Stimulated activated CD8-positive, alpha-beta memory T cell treated with anti-CD3 and anti-CD28 coated beads, Interleukin-15, amount 100 ng/mL, for 1 hour (primary cell): Measurements from ENCODE around the gene ZNF383.
"Not testable (repeated sequence)": the region's sequence is repeated elsewhere in the genome, so short reads cannot be mapped to it uniquely, and the experiment has no call there.

Source experiments
- DNase-seq: peaks from one replicate; pipeline ENCODE4 v3.0.0-alpha.2; 2020; ENCODE audit warnings: low read depth

Gene ZNF383

DNA sequence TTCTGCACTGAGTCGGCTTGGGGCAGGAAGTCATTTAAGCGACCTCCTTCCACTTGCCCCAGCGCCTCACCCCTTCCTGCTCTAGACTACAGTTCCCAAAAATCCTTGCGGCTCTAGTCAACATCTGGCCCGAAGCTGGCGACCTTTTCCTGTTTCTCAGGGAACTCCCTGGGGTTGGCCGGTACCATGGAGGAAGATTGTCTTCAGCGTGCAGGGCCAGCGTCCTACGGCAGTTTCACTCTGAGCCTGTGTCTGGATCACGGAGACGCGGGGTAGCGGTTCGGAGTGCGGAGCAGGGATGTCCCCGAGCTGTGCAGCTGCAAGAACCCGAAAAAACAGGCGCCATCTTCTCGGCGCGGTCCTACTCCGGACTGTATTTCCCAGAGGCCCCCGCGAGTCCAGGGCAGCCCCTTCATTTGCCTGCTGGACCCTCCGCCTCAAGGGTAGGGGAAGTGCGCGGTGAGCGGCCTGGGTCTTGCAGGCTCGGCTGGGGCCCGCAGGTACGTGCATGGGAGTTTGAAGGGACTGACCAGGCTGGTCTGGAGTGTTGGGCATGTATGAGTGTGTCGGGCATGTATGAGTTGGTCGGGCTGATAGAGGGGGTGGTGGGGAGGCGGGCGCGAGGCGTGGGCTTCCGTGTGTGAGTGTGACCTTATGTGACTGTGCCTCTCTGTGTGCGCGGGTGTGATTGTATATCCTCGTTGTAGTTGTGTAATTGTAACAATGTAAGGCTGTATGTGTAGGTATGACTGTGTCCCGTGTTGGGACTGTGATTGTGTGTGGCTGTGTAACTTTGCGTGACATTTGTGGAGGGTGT lies at the start of gene ZNF383:
Gene ZNF383, plus strand, starts transcription at position 440 of the 817 bp plus-strand sequence. CDS start 12,240 bp downstream, outside the sequence.
- DNase-seq, result peak; percentile 60

DNA sequence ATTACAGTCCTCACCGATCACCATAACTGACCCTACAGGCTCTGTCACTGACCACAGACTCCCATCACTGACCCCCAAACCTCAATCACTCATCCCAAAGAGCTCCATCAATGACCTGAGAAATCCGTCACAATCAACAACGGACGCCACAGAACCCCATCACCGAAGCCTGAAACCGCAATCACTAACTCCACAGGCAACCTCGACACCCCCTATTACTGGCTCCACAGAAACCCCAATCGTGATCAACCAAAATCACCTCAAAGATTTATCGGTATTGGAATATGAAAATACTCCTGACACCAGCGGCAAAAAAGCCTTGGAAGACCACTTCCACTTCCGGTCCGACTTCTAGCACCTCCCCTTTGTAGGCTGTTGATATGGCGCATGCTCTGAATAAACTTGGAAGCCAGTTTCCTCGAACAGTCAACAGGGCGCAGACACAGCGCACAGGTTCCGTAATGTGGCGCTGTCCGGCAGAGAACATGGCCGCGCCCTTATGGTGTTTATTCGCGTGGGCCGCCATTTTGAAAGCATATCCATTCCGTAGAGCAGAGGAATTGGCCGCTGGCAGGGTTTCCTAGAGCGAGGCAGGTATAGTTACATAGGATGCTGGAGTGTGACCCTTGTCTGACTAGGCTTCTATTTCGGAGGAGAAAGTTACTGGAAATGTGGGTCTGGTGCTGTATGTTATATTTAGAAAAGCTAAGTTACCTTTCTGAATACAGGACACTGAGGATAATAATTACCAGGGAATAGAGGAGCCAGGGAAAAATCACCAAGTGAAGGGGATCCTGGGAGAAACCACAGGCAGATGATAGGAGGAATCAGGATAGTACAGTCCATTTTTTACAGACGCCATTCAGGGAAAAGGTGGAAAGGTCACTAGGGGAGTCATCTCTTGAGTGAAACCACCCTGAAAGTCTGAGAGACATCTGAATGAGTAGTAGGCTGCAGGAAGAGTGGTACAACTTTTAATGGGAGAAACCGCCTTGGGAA lies 45.3 kb upstream of the ZNF383 start, which contains the start of gene ZNF585A:
Gene ZNF585A, minus strand, starts transcription at position 328 of the 999 bp plus-strand sequence. CDS start 2,785 bp downstream, outside the sequence.
- peak; percentile 83 for DNase-seq

DNA sequence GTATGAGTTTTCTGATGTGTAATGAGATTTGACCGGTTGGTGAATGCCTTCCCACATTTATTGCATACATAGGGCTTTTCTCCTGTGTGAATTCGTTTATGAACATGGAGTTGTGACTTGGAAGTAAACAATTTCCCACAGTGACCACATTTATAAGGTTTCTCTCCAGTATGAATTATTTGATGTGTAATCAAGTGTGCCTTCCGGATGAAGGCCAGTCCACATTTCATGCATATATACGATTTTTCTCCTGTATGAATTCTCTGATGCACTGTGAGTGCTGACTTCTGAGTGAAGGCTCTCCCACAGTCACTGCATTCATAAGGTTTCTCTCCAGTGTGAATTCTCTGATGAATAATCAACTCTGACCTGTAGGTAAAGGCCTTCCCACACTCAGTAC lies 31.9 kb upstream of the ZNF383 start:
- not testable (repeated sequence) for DNase-seq

DNA sequence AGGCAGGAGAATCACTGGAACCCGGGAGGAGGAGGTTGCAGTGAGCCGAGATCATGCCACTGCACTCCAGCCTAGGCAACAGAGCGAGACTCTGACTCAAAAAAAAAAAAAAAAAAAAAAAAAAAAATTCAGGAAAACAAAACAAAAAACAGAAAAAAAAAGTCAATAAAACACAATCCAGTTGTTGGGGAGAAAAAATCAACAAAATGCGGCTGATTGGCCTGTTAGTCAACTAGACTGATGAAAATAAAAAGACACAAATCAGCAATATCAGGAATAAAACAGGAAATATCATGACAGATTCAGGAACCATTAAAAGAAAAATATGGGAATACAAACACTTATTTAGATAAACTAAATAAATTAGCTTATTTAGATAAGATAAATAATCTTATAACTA lies 22.8 kb upstream of the ZNF383 start:
- not testable (repeated sequence) for DNase-seq

DNA sequence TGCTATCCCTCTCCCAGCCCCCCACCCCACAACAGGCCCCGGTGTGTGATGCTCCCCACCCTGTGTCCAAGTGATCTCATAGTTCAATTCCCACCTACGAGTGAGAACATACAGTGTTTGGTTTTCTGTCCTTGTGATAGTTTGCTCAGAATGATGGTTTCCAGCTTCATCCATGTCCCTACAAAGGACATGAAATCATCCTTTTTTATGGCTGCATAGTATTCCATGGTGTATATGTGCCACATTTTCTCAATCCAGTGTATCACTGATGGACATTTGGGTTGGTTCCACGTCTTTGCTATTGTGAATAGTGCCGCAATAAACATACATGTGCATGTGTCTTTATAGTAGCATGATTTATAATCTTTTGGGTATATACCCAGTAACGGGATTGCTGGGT lies 20.9 kb upstream of the ZNF383 start:
- not testable (repeated sequence) for DNase-seq

DNA sequence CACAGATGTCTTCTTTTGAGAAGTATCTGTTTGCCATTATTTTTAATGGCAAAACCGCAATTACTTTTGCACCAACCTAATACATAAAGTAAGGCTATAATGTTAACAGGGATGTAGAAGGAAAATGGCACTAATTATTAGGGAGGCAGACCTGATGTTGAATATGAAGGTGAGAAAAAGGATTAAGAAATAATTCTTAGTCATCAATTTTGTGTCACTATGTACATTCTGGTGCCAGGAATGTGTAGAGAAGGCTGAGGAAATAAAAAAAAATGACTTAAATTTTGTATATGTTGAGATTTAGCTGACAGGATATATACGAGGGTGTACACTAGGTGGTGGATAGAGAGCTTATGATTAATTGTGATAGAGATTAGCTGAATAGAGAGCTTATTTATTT lies 20.2 kb upstream of the ZNF383 start:
- no peak for DNase-seq

DNA sequence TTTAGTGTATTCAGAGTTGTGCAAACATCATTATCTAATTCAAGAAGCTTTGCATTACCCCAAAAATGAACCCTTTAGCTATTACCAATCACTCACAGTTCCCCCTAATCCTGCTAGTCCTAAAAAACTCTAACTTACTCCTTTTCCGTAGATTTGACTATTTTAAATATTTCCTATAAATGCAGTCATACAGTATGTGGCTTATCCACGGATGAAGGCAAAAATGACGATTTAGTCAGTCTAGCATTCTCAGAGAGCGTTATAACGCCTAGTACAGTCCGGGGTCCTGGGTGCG lies 587 bp upstream of the ZNF383 start:
- no peak for DNase-seq

DNA sequence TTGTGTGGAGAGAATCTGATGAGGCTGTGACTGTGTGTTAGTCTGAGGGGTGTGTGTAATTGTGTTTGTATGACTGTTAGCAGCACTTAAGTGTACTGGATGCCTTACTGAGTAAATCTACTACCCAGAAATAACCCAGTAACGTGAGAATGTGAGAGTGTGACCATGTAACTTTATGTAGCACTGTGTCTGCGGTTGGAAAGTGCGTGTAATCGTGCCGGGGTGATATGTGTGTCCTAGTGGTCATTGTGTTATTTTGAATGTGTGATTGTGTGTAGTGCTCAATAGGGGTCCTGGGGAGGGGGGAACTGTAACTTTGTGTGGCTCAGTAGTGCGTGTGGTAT lies 550 bp downstream of the ZNF383 start:
- DNase-seq, result no peak

DNA sequence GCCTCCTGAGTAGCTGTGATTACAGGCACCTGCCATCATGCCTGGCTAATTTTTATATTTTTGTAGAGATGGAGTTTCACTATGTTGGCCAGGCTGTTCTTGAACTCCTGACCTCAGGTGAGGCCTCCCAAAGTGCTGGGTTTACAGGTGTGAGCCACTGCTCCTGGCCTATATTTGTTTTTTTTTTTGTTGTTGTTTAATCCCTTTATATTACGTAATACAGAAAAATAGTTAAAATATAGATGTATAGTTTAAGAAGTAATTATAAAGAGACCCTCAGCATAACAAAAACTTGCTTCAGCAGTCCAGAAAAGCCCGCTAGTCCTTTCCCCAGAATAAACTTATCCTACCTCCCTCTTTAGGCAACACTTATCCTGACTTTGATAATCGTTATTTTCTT lies 2.4 kb downstream of the ZNF383 start:
- no peak for DNase-seq

DNA sequence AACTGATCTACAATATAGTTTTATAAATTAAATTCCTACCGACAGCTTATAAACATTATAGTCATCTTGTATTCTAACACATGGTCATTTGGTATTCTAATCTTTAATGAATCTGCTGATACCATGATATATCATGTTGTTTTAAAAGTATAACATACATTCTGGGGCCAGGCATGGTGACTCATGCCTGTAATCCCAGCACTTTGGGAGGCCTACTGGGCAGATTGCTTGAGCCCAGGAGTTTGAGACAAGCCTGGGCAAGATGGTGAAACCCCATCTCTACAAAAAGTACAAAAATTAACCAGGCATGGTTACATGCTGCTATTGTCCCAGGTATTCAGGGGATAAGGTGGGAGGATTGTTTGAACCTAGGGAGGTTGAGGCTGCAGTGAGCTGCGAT lies 3.1 kb downstream of the ZNF383 start:
- no peak for DNase-seq

DNA sequence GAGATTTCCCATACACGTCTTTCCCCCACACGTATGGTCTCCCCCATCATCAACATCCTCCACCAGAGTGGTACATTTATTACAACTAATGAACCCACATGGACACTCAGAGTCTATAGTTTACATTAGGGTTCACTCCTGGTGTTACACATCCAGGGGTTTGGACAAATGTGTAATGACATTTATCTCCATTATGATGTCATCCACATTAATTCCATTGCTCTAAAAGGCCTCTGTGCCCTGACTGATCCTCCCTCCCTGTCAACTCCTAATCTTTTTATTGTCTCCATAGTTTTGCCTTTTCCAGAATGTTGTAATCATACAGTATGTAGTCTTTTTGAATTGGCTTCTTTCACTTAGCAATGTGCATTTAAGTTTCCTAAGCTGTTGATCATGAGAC lies 8.2 kb downstream of the ZNF383 start:
- no peak for DNase-seq

DNA sequence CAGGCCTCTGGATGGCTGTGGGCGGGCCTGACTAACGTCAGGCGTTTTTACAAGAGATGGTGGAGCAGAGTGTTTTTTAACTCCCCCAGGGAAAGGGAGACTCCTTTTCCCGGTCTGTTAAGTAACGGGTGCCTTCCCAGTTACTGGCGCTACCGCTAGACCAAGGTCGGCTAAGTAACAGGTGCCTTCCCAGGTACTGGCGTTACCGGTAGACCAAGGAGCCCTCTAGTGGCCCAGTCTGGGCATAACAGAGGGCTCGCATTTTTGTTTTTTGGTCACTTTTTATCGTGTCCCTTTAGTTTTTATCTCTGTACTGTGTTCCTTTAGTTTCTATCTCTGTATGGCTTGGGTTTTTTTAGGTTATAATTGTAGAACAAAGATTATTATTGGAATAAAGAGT lies 10.0 kb downstream of the ZNF383 start:
- no peak for DNase-seq

DNA sequence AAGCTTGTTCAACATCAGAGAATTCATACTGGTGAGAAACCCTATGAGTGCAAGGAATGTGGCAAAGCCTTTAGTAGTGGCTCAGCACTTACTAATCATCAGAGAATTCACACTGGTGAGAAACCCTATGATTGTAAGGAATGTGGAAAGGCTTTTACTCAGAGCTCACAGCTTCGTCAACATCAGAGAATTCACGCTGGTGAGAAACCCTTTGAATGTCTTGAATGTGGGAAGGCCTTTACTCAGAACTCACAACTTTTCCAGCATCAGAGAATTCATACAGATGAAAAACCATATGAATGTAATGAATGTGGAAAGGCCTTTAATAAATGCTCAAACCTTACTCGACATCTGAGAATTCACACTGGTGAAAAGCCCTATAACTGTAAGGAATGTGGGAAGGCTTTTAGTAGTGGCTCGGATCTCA lies 25.2 kb downstream of the ZNF383 start:
- DNase-seq, result no peak

DNA sequence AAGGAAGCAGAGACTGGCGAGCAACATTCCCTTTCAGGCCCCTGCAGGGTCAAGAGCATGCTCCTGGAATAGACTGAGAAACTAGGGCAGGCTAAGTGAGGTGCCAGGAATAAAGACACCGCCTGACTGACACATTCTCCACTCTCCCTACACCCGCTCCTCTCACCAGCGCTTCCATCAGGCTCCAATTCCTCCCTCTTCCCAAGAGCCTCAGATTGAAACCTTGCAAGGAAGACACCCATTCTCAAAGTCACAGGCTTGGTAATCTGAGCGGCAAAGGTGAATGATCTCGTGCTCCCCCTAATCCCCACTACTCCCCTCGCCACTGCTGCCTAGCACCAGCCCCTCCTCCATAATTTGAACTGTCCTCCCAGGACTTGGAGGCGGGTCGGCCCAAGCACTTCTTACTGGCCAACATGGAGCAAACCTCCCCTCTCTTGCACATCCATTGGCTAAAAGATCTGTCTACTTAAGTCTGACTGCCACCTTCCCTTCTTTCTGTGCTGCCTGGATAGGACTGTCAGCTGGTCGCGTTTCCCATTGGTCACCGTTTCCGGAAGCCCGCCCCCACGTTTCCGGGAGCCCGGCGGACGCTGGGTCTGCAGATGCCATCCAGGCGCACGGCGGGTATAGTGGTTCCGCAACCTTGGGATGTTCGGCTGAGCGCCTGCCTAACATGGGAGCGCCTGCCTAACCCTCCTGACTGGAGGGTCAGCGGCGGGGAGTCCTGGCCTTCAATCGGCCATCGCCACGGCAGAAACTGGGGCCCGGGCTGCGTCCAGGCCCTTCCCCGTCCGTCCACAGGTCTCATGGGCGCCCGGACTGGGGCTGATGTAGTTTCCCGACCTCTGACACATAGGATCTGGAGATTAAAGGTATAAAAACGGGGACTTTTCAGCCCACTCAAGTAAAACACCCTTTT lies 33.6 kb downstream of the ZNF383 start:
- no peak for DNase-seq

DNA sequence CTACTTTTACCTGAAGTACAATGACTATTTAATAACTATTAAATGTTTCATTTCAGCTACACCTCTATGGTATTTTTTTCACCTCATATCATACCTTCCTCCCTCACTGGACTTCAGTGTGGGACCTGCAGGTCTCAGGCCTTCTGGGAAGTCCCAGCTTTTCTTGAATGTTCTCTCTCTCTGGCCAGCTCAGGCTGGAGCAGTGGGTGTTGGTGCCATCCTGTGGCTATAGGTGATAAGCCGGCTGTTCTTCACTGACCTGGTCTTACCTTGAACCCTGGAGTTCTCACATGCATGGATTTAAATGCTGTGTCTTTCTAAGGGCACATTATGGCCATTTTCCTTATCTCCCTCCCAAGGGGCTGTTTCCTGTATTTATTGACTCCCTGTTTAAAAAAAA lies 45.0 kb downstream of the ZNF383 start:
- not testable (repeated sequence) for DNase-seq

DNA sequence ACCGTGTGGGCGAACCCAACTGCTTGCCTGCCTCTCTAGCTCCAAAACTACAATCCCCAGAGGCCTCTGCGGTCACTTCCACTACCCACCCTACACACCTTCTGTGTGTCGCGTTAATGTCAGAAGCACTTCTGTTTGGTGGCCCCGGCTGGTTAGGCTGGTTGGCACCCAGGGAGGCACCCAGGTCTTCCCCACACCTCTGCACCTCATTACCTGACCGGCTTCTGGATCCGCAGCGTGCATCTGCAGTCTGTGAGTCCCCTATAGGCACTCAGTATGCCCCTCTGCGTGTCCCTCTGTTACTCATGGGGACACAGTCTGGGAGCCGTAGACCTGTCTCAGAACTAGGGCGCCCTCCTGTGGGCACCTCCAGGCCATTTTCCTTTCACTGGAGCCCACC lies 49.0 kb downstream of the ZNF383 start:
- DNase-seq, result not testable (repeated sequence)

DNA sequence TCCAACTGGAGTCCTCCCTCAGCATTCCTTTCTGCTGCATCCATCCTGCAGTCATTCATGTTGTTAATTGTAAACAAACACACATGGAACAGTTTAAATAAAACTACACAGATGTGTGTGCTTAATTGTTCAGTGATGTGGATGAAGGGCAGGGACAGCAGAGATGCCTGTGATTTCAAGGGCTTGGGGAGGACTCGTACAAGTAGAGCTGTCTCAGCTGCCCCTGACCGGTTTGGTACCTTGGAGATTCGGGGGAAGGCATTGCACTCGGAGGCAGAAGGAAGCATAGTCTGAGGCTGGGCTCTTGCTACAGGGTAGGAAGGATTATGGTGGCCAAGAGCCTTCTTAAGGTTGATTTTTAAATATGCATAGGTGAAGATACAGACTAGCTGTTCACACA lies 49.7 kb downstream of the ZNF383 start:
- DNase-seq, result not testable (repeated sequence)

DNA sequence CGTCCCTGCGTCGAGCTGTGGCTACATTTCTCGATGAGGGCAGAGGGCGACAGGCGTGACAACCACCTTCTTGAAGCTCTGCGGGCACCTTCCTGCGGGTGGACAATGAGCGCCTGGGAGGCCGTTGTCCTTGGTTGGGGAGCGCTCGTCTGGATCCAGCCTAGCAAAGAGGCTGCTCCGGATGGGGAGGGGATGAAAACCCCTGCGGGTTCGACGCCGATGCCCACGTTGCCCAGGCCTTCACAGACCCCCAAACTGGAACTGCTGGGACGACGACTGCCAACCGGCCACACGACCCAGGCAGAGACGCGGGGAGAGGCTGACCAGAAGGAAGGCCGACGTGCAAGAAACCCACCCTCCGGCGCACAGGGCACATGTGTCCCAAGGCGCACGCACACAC lies 62.6 kb downstream of the ZNF383 start:
- DNase-seq, result not testable (repeated sequence)

DNA sequence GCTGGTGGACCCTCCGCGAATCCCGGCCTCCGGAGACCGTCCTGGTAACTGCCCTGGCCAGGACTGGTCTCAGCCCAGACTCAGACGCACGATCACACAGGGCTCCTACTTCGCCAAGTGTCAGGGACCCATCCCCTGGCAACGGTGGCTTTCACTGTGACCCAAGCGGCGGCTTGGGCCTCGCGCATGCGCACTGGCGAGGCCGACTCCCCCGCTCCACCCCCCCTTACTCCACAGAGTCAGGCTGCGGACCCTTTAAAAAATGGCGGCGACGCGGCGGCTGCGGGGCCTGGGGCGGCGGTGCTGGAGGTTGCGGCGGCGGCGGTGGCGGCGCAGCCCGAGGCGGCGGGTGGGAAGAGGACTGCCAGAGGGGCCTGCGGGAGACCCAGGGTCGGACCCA lies 66.0 kb downstream of the ZNF383 start:
- DNase-seq, result not testable (repeated sequence)

DNA sequence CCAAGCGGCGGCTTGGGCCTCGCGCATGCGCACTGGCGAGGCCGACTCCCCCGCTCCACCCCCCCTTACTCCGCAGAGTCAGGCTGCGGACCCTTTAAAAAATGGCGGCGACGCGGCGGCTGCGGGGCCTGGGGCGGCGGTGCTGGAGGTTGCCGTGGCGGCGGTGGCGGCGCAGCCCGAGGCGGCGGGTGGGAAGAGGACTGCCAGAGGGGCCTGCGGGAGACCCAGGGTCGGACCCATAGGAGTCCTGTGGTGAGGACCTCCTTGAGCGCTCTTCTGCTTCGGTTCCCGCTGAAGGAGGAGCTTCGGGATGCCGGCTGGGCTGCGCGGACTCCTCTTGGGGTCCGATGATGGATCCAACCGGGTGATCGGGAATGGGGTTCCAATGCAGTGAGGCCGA lies 71.2 kb downstream of the ZNF383 start:
- DNase-seq, result not testable (repeated sequence)

DNA sequence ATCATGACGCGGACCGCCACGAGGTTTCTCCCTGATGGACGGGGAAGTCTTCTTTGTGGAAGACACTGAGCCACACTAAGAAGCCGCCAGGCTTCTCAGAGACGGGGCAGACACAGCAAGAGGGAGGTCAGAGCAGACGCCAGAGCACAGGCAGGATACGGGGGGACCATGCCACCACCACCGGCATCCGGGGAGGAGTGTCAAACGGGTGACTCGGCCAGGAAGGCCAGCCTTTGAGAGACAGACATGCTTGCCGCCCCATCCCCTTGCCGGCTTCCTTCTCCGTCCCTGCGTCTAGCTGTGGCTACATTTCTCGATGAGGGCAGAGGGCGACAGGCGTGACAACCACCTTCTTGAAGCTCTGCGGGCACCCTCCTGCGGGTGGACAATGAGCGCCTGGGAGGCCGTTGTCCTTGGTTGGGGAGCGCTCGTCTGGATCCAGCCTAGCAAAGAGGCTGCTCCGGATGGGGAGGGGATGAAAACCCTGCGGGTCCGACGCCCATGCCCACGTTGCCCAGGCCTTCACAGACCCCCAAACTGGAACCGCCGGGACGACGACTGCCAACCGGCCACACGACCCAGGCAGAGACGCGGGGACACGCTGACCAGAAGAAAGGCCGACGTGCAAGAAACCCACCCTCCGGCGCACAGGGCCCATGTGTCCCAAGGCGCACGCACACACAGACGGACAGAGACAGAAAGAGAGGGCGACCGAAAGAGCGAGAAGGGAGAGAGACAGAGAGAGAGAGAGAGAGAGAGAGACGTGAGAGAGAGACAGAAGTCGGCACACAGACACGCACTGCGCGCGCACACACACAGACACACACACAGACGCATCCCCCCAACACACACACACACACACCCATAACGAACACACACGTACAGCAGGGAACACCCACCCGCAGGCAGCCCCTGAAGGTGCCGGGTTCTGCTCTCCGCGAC lies 75.3 kb downstream of the ZNF383 start:
- peak; percentile 26 for DNase-seq
